HepG2 (cell line): ENCODE results near the gene SPRY1. TPM values are rescaled to one million over a fixed set of nuclear protein-coding genes. Genes with fewer than 3 reads are reported as not detected.

Experiments used
- ATAC-seq: fragments of 200-7000 bp; cut with Tn5 transposase; 3 replicates; pipeline ENCODE4 v1.9.1; 2020; ENCODE audit warnings: mild to moderate bottlenecking, moderate library complexity
- BruUV-seq: library from RNA; stranded (reverse); fragments of 400-500 nt; replicated peaks from 2 replicates; lab custom pipeline; 2021; lab: Mats Ljungman, UMichigan
- CTCF ChIA-PET: fragments of 300-600 bp; formaldehyde crosslinking; extraction: SDS; loops from one replicate; lab custom pipeline; 2021; ENCODE audit warnings: low total read pairs, inconsistent platforms, low intra/inter-chr PET ratio; lab: Yijun Ruan, JAX
- POLR2A ChIA-PET: fragments of 350-600 bp; sonication (Branson Sonifier 250); formaldehyde crosslinking; loops from one replicate; lab custom pipeline; 2020; ENCODE audit warnings: antibody characterized with exemption, inconsistent platforms; lab: Yijun Ruan, JAX
- DNase-seq: peaks from one replicate; pipeline ENCODE4 v3.0.0-alpha.2; 2015; ENCODE audit warnings: low spot score
- FAIRE-seq: peaks from 3 replicates; lab custom pipeline; 2011; peaks lifted over from hg19 to GRCh38; lab: Jason Lieb, UNC
- H2AFZ ChIP-seq: one replicate; pipeline ENCODE4 v1.6.1; 2011; ENCODE audit warnings: low read length, inconsistent platforms
- H3K27ac ChIP-seq: fragments of 300-600 bp; 3 replicates; pipeline ENCODE4 v1.8.0; 2011; ENCODE audit warnings: mixed run types, mild to moderate bottlenecking, mixed read lengths, low read length, inconsistent platforms; ENCODE audit not compliant: insufficient read depth; ENCODE audit errors: extremely low read length
- H3K27me3 ChIP-seq, 2 experiments: fragments of 200-600 bp in 1 of 2; 2 replicates in 1 of 2; 3 replicates in 1 of 2; pipeline versions ENCODE4 v1.6.0 to v1.8.0; 2011; ENCODE audit warnings: low read length in 2 of 2, mild to moderate bottlenecking in 2 of 2, moderate library complexity in 2 of 2, inconsistent platforms in 1 of 2; ENCODE audit not compliant: insufficient read depth in 2 of 2, control insufficient read depth in 1 of 2
- H3K36me3 ChIP-seq, 2 experiments: fragments of 200-600 bp in 1 of 2; replicated peaks in 1 of 2; 2 replicates in 1 of 2; 3 replicates in 1 of 2; pipeline versions ENCODE4 v1.5.1 to v1.8.0; 2011; ENCODE audit warnings: low read length in 2 of 2, inconsistent platforms in 1 of 2; ENCODE audit not compliant: insufficient read depth in 2 of 2, control insufficient read depth in 1 of 2
- H3K4me1 ChIP-seq: 2 replicates; pipeline ENCODE4 v1.5.1; 2012; ENCODE audit warnings: low read length, inconsistent platforms; ENCODE audit not compliant: insufficient read depth
- H3K4me2 ChIP-seq: 2 replicates; pipeline ENCODE4 v1.6.0; 2011; ENCODE audit warnings: low read depth, low read length, inconsistent platforms
- H3K4me3 ChIP-seq, 3 experiments: fragments of 200-600 bp in 1 of 3; sonication (generic), shearing (Covaris generic) in 1 of 3; replicated peaks in 1 of 3; 2 replicates each; pipeline ENCODE4 v1.5.1; 2011 to 2016; ENCODE audit warnings: low read length in 3 of 3, inconsistent platforms in 2 of 3, low read depth in 2 of 3, mild to moderate bottlenecking in 2 of 3, control low read depth in 1 of 3, mixed read lengths in 1 of 3; ENCODE audit not compliant: insufficient read depth in 1 of 3
- H3K79me2 ChIP-seq: one replicate; pipeline ENCODE4 v1.6.1; 2011; ENCODE audit warnings: low read length, inconsistent platforms; ENCODE audit not compliant: insufficient read depth
- H3K9ac ChIP-seq: 2 replicates; pipeline ENCODE4 v1.6.0; 2011; ENCODE audit warnings: mild to moderate bottlenecking, low read depth, low read length, inconsistent platforms; ENCODE audit not compliant: insufficient read depth
- H3K9me3 ChIP-seq: 2 replicates; pipeline ENCODE4 v1.5.1; 2012; ENCODE audit warnings: mild to moderate bottlenecking, low read length
- H4K20me1 ChIP-seq: 2 replicates; pipeline ENCODE4 v1.6.0; 2011; ENCODE audit warnings: inconsistent platforms, mild to moderate bottlenecking, low read length, moderate library complexity; ENCODE audit not compliant: insufficient read depth
- AGO2 ChIP-seq: fragments of 200-400 bp; formaldehyde crosslinking; optimal IDR thresholded peaks from 2 replicates; pipeline ENCODE3; 2017; ENCODE audit warnings: mild to moderate bottlenecking, low read depth, low read length, moderate library complexity
- BRCA1 ChIP-seq: sonication (generic); formaldehyde crosslinking; IDR thresholded peaks from 2 replicates; pipeline ENCODE4 v1.4.0; 2020; ENCODE audit warnings: missing genetic modification reagents
- PAXIP1 ChIP-seq: sonication (generic); formaldehyde crosslinking; conservative IDR thresholded peaks from 2 replicates; pipeline ENCODE4 v1.4.0; 2020; ENCODE audit warnings: mild to moderate bottlenecking, missing genetic modification reagents, moderate library complexity
- SIN3B ChIP-seq: fragments of 150-350 bp; IDR thresholded peaks from 2 replicates; pipeline ENCODE4 v1.6.1; 2014; ENCODE audit warnings: low read length
- SYNCRIP ChIP-seq: fragments of 200-400 bp; formaldehyde crosslinking; IDR thresholded peaks from 2 replicates; pipeline ENCODE4 v1.6.1; 2018; ENCODE audit warnings: mild to moderate bottlenecking, low read depth, low read length; ENCODE audit not compliant: insufficient read depth
- TFDP1 ChIP-seq: IDR thresholded peaks from 2 replicates; pipeline ENCODE4 v1.6.1; 2016; ENCODE audit warnings: missing compliant biosample characterization, missing genetic modification reagents, borderline replicate concordance
- ZBTB37 ChIP-seq: sonication (generic); formaldehyde crosslinking; IDR thresholded peaks from 2 replicates; pipeline ENCODE4 v1.4.0; 2020; ENCODE audit warnings: mild to moderate bottlenecking, missing genetic modification reagents
- ZNF431 ChIP-seq: sonication (generic); formaldehyde crosslinking; IDR thresholded peaks from 2 replicates; pipeline ENCODE4 v1.9.0; 2022; ENCODE audit warnings: missing genetic modification reagents, low read depth, mild to moderate bottlenecking, borderline replicate concordance
- ZNF460 ChIP-seq: sonication (generic); formaldehyde crosslinking; IDR thresholded peaks from 2 replicates; pipeline ENCODE4 v1.5.1; 2020; ENCODE audit warnings: missing genetic modification reagents, mild to moderate bottlenecking, borderline replicate concordance
- ZNF800 ChIP-seq: sonication (generic); formaldehyde crosslinking; IDR thresholded peaks from 2 replicates; pipeline ENCODE4 v1.4.0; 2020; ENCODE audit warnings: missing genetic modification reagents
- WGBS: methylation state at CpG from one replicate; pipeline ENCODE4 v1.1.6; 2017; ENCODE audit warnings: low lambda C conversion rate; 5-methylcytosine and 5-hydroxymethylcytosine counted together
- in situ Hi-C: cut with HindIII; loops from 2 replicates; pipeline ENCODE4 v1.10.0; 2017; ENCODE audit warnings: low pct_unique_long_range_greater_than_20kb; ENCODE audit not compliant: extremely low pct_ligation_motif_present
- intact Hi-C: fragments of 100-400 bp; cut with micrococcal nuclease; formaldehyde crosslinking; loops from one replicate; pipeline ENCODE4 v1.10.0; 2022; ENCODE audit not compliant: unreplicated experiment
- polyA plus RNA-seq, 8 experiments: library from polyadenylated mRNA; depleted of rRNA in 3 of 8; stranded (reverse) in 7 of 8; unstranded in 1 of 8; fragments of >200 nt; fragmentation: Illumina TruSeq in 4 of 8; extraction: Trizol in 4 of 8; gene quantifications; 2 replicates each; pipeline versions ENCODE4 v1.2.1 to v1.2.3, GENCODE V29; 2011 to 2016; ENCODE audit warnings: low read depth in 4 of 8, missing spikeins in 1 of 8, mixed read lengths in 1 of 8; ENCODE audit not compliant: insufficient read depth in 1 of 8
- total RNA-seq, 5 experiments: library from RNA; depleted of rRNA; stranded (reverse); fragments of >200 nt; fragmentation: Illumina TruSeq; extraction: Trizol; gene quantifications; 2 replicates each; pipeline ENCODE4 v1.2.3, GENCODE V29; 2016; ENCODE audit warnings: low read depth in 1 of 5

SPRY1 gene
- total and polyA plus RNA-seq, 2 of the 13 experiments (the other 11 are each of a cell fraction or from before 2014, with no cell fraction given) = 24.7 to 33.4 TPM

GRCh38 chr4:123419885-123420755 lies 23.5 kb downstream of the SPRY1 start (continued):
- no peak for TF ChIP-seq TFDP1
- no peak for TF ChIP-seq ZNF800 (CRISPR knock-in tag)

- Histone ChIP-seq H3K4me1 (peaks cover 44% of the 10 kb centered on the region), H3K27ac (no peak overlapping the region), H3K79me2 (no peaks in the 10 kb centered on the region), H3K27me3 (no peaks in the 10 kb centered on the region), H3K4me2 (no peak overlapping the region), H2AFZ (no peak overlapping the region), H3K36me3 (no peaks in the 10 kb centered on the region), H3K9me3 (no peaks in the 10 kb centered on the region), H3K4me3 (no peak overlapping the region), H3K9ac (no peak overlapping the region), H4K20me1 (no peaks in the 10 kb centered on the region)
- no peak for ATAC-seq
- intact Hi-C loops (no loop called here), in situ Hi-C loops (no loop called here)
- no peak for FAIRE-seq
- no TSS peak for BruUV-seq
- no peak for DNase-seq
- WGBS = 97% methylated on average over 6 of the region's 6 CpGs
- ChIA-PET CTCF (no interaction called here), POLR2A (no interaction called here)
- TF ChIP-seq SYNCRIP = no peak
- no peak for TF ChIP-seq ZNF431 (CRISPR knock-in tag)
- no peak for TF ChIP-seq ZBTB37 (CRISPR knock-in tag)
- no peak for TF ChIP-seq BRCA1 (CRISPR knock-in tag)
- TF ChIP-seq ZNF460 = no peak
- TF ChIP-seq PAXIP1 (CRISPR knock-in tag) = no peak
- no peak for TF ChIP-seq SIN3B
- TF ChIP-seq AGO2 = no peak
Measured at GRCh38 chr4:123421227-123421936, 24.8 kb downstream of the SPRY1 start.
